GM12878 (cell line): ENCODE data around the gene ZNF530. TPM values are rescaled to one million over a fixed set of nuclear protein-coding genes. Genes with fewer than 3 reads are reported as not detected.

Experiments
- ATAC-seq: fragments of 200-7000 bp; cut with Tn5 transposase; 3 replicates; pipeline ENCODE4 v1.9.1; 2020; ENCODE audit warnings: mild to moderate bottlenecking, moderate library complexity
- BruUV-seq: library from RNA; stranded (reverse); fragments of 400-500 nt; replicated peaks from 2 replicates; lab custom pipeline; 2021; lab: Mats Ljungman, UMichigan
- CTCF ChIA-PET: fragments of 300-600 bp; sonication (Branson Sonifier 250); formaldehyde crosslinking; extraction: SDS; loops from one replicate; lab custom pipeline; 2021; ENCODE audit warnings: inconsistent platforms; lab: Yijun Ruan, JAX
- POLR2A ChIA-PET: fragments of 350-600 bp; formaldehyde crosslinking; extraction: SDS; loops from one replicate; lab custom pipeline; 2021; ENCODE audit warnings: inconsistent platforms; lab: Charles Lee
- RAD21 ChIA-PET: fragments of 300-600 bp; sonication (Branson Sonifier 250); formaldehyde crosslinking; loops from one replicate; lab custom pipeline; 2023; ENCODE audit warnings: antibody characterized with exemption; ENCODE audit not compliant: unreplicated experiment; lab: Charles Lee
- SMC1A ChIA-PET: fragments of 300-600 bp; sonication (Branson Sonifier 250); formaldehyde crosslinking; loops from one replicate; lab custom pipeline; 2023; ENCODE audit not compliant: unreplicated experiment, uncharacterized antibody; lab: Charles Lee
- DNase-seq: peaks from one replicate; pipeline ENCODE4 v3.0.0-alpha.2; 2011; ENCODE audit warnings: low read depth, low spot score
- FAIRE-seq: peaks from 3 replicates; lab custom pipeline; 2011; peaks lifted over from hg19 to GRCh38; lab: Jason Lieb, UNC
- H2AFZ ChIP-seq: 2 replicates; pipeline ENCODE4 v1.6.0; 2011; ENCODE audit warnings: low read depth, low read length, control low read depth; ENCODE audit not compliant: control insufficient read depth
- H3K27ac ChIP-seq: 2 replicates; pipeline ENCODE4 v1.5.1; 2011; ENCODE audit warnings: control low read depth; ENCODE audit not compliant: control insufficient read depth, insufficient read depth
- H3K27me3 ChIP-seq, 2 experiments: replicated peaks in 1 of 2; 2 replicates each; pipeline versions ENCODE4 v1.6.0 to v1.6.1; 2011; ENCODE audit warnings: low read length in 1 of 2; ENCODE audit not compliant: control insufficient read depth in 2 of 2, insufficient read depth in 2 of 2
- H3K36me3 ChIP-seq, 2 experiments: 2 replicates each; pipeline ENCODE4 v1.5.1; 2011; ENCODE audit warnings: low read length in 1 of 2; ENCODE audit not compliant: control insufficient read depth in 2 of 2, insufficient read depth in 2 of 2
- H3K4me1 ChIP-seq: 2 replicates; pipeline ENCODE4 v1.6.1; 2011; ENCODE audit warnings: mild to moderate bottlenecking, low read length, moderate library complexity, mixed read lengths; ENCODE audit not compliant: control insufficient read depth, insufficient read depth
- H3K4me2 ChIP-seq: 2 replicates; pipeline ENCODE4 v1.6.0; 2011; ENCODE audit warnings: control low read depth; ENCODE audit not compliant: control insufficient read depth, insufficient read depth
- H3K4me3 ChIP-seq: fragments of 200-600 bp; sonication (generic); 2 replicates; pipeline ENCODE4 v1.5.1; 2016
- H3K79me2 ChIP-seq: 2 replicates; pipeline ENCODE4 v1.6.0; 2011; ENCODE audit warnings: low read length; ENCODE audit not compliant: control insufficient read depth, insufficient read depth
- H3K9ac ChIP-seq: 2 replicates; pipeline ENCODE4 v1.8.0; 2011; ENCODE audit warnings: low read length, control low read depth, mixed read lengths; ENCODE audit not compliant: control insufficient read depth, insufficient read depth
- H3K9me3 ChIP-seq: replicated peaks from 3 replicates; pipeline ENCODE4 v1.5.1; 2011; ENCODE audit warnings: mild to moderate bottlenecking, low read length; ENCODE audit not compliant: control insufficient read depth, insufficient read depth
- H4K20me1 ChIP-seq: 2 replicates; pipeline ENCODE4 v1.6.0; 2011; ENCODE audit not compliant: control insufficient read depth, insufficient read depth
- CEBPB ChIP-seq, 2 experiments: fragments of 150-350 bp in 1 of 2; IDR thresholded peaks; 2 replicates each; pipeline ENCODE4 v1.6.1; 2012 to 2014; ENCODE audit warnings: low read depth in 2 of 2, low read length in 2 of 2, borderline replicate concordance in 1 of 2, inconsistent platforms in 1 of 2
- EGR1 ChIP-seq, 2 experiments: IDR thresholded peaks; 1 replicate in 1 of 2; 2 replicates in 1 of 2; pipeline ENCODE4 v1.6.1; 2011 to 2012; ENCODE audit warnings: low read depth in 2 of 2, low read length in 2 of 2, borderline replicate concordance in 1 of 2, mild to moderate bottlenecking in 1 of 2, moderate library complexity in 1 of 2
- HDAC6 ChIP-seq: fragments of 200-600 bp; sonication (generic); IDR thresholded peaks from one replicate; pipeline ENCODE4 v1.8.0; 2017; ENCODE audit warnings: antibody characterized with exemption; ENCODE audit not compliant: unreplicated experiment
- KDM1A ChIP-seq: fragments of 200-600 bp; sonication (generic); IDR thresholded peaks from 2 replicates; pipeline ENCODE4 v1.6.1; 2016; ENCODE audit warnings: borderline replicate concordance
- MTA3 ChIP-seq: IDR thresholded peaks from 2 replicates; pipeline ENCODE4 v1.6.1; 2012; ENCODE audit warnings: low read length, inconsistent platforms, borderline replicate concordance
- PAX8 ChIP-seq: fragments of 450-650 bp; IDR thresholded peaks from 2 replicates; pipeline ENCODE4 v1.6.1; 2017; ENCODE audit warnings: mild to moderate bottlenecking, moderate library complexity
- RUNX3 ChIP-seq: IDR thresholded peaks from 2 replicates; pipeline ENCODE4 v1.6.1; 2012; ENCODE audit warnings: low read length, inconsistent platforms
- SKIL ChIP-seq: fragments of 450-650 bp; IDR thresholded peaks from 2 replicates; pipeline ENCODE4 v1.6.1; 2017; ENCODE audit warnings: mild to moderate bottlenecking, low read depth, inconsistent platforms; ENCODE audit not compliant: poor library complexity, severe bottlenecking
- ZNF384 ChIP-seq: IDR thresholded peaks from 2 replicates; pipeline ENCODE4 v1.6.1; 2012; ENCODE audit warnings: low read depth, mild to moderate bottlenecking, low read length, improper control_type of control experiment, borderline replicate concordance
- WGBS: methylation state at CpG from one replicate; pipeline ENCODE4 v1.1.6; 2016; ENCODE audit warnings: low lambda C conversion rate; ENCODE audit not compliant: insufficient replicate concordance, insufficient coverage; ENCODE audit errors: missing lambda C conversion rate; 5-methylcytosine and 5-hydroxymethylcytosine counted together
- in situ Hi-C: fragments of 300-500 bp; cut with MboI; formaldehyde crosslinking; loops from 9 replicates; pipeline ENCODE4 v1.14.3; 2018; ENCODE audit warnings: mixed read lengths
- intact Hi-C: fragments of 100-400 bp; cut with micrococcal nuclease; formaldehyde crosslinking; loops from one replicate; pipeline ENCODE4 v1.14.2; 2022; ENCODE audit not compliant: unreplicated experiment
- polyA plus RNA-seq, 11 experiments: library from polyadenylated mRNA; depleted of rRNA in 4 of 11; unstranded in 6 of 11; stranded (reverse) in 5 of 11; fragments of >200 nt; fragmentation: Nextera tagmentation in 4 of 11; fragmentation: Illumina TruSeq in 1 of 11; extraction: Ambion mirVana in 4 of 11; extraction: Trizol in 1 of 11; gene quantifications; 1 replicate in 1 of 11; 2 replicates in 10 of 11; pipeline versions ENCODE4 v1.2.1 to v1.2.3, GENCODE V29; 2011 to 2016; ENCODE audit warnings: inconsistent platforms in 2 of 11, missing spikeins in 2 of 11, low read depth in 1 of 11
- total RNA-seq, 4 experiments: library from RNA; depleted of rRNA in 3 of 4; stranded (reverse); fragments of >200 nt in 3 of 4; fragmentation: Illumina TruSeq in 1 of 4; extraction: Trizol in 1 of 4; gene quantifications; 2 replicates each; pipeline versions ENCODE4 v1.2.1 to v1.2.3, GENCODE V29; 2013 to 2021
- TF ChIP-seq, protein P1 (sequence below): fragments of 450-650 bp; IDR thresholded peaks from 2 replicates; pipeline ENCODE4 v1.6.1; 2016; ENCODE audit warnings: mild to moderate bottlenecking
- TF ChIP-seq, protein P2 (sequence below): fragments of 450-650 bp; IDR thresholded peaks from 2 replicates; pipeline ENCODE4 v1.6.1; 2016; ENCODE audit warnings: mild to moderate bottlenecking, moderate library complexity, borderline replicate concordance

ZNF530 gene
- total and polyA plus RNA-seq, 10 of the 15 experiments (the other 5 are each of a cell fraction or from before 2014, with no cell fraction given) = 1.9 to 9.3 (median 6.6) TPM

DNA sequence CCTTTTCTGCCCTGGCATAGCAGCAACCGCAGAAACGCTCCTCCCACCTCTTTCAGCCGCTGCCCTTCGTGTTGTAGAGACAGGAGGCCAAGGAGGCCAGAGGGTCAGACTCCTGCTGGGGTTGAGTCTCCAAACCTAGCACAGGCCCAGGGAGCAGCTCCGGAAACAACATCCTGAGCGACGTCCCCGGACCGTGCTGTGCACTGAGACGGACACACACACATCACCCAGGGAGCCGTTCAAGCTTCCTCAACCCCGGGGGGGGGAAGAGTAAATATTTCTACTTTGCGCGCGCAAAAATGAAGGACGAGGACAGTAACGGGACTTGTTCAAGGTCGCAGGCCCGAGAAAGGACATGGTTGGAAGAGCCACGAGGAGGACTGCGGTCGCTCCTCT is 40.7 kb upstream of the ZNF530 start:
- POLR2A ChIA-PET = no interaction called here
- H3K4me3 ChIP-seq = peak overlapping the region; percentile 83
- RAD21 ChIA-PET = no interaction called here
- no peak for FAIRE-seq
- H3K27ac ChIP-seq = peak overlapping the region; percentile 70
- CTCF ChIA-PET = no interaction called here
- H3K4me1 ChIP-seq = no peaks in the 10 kb centered on the region
- SMC1A ChIA-PET = no interaction called here
- peaks cover 0 to 2% of the 10 kb centered on the region in 2 experiments; a peak in 2 of 4 replicates for H3K36me3 ChIP-seq
- H3K9me3 ChIP-seq = peaks cover 8% of the 10 kb centered on the region; the same call in 2 of the 3 replicates
- H3K4me2 ChIP-seq = peak overlapping the region; percentile 86
- H2AFZ ChIP-seq = peak overlapping the region; percentile 88
- peak overlapping the region; percentile 83 for H3K9ac ChIP-seq
- ATAC-seq = peak; percentile 72
- intact Hi-C loops (no loop called here), in situ Hi-C loops (no loop called here)
- DNase-seq = no peak
- BruUV-seq = no TSS peak
- WGBS = 4% methylated on average over 20 of the region's 22 CpGs
- no peaks in the 10 kb centered on the region for H3K27me3 ChIP-seq
- H4K20me1 ChIP-seq = no peaks in the 10 kb centered on the region
- peaks cover 12% of the 10 kb centered on the region for H3K79me2 ChIP-seq
- no peak for TF ChIP-seq PAX8
- no peak for TF ChIP-seq MTA3
- TF ChIP-seq RUNX3 = 0 out of 2 replicates have a peak, but pooled peaks have one; percentile 8
- TF ChIP-seq, protein P1, sequence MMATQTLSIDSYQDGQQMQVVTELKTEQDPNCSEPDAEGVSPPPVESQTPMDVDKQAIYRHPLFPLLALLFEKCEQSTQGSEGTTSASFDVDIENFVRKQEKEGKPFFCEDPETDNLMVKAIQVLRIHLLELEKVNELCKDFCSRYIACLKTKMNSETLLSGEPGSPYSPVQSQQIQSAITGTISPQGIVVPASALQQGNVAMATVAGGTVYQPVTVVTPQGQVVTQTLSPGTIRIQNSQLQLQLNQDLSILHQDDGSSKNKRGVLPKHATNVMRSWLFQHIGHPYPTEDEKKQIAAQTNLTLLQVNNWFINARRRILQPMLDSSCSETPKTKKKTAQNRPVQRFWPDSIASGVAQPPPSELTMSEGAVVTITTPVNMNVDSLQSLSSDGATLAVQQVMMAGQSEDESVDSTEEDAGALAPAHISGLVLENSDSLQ = peak; percentile 19; the same call in 1 of the 2 replicates
- no peak for TF ChIP-seq KDM1A
- TF ChIP-seq HDAC6 = no peak
- TF ChIP-seq CEBPB (IDR thresholded peaks at IDR 0.05; ENCODE audit: borderline replicate concordance in 1 of 2, low read depth in 2 of 2, low read length in 2 of 2) = no peak
- no peak for TF ChIP-seq EGR1 (IDR thresholded peaks at IDR 0.05; ENCODE audit: borderline replicate concordance in 1 of 2, low read depth in 2 of 2, low read length in 2 of 2)
- TF ChIP-seq ZNF384 = no peak
- TF ChIP-seq SKIL = no peak
- TF ChIP-seq, protein P2, sequence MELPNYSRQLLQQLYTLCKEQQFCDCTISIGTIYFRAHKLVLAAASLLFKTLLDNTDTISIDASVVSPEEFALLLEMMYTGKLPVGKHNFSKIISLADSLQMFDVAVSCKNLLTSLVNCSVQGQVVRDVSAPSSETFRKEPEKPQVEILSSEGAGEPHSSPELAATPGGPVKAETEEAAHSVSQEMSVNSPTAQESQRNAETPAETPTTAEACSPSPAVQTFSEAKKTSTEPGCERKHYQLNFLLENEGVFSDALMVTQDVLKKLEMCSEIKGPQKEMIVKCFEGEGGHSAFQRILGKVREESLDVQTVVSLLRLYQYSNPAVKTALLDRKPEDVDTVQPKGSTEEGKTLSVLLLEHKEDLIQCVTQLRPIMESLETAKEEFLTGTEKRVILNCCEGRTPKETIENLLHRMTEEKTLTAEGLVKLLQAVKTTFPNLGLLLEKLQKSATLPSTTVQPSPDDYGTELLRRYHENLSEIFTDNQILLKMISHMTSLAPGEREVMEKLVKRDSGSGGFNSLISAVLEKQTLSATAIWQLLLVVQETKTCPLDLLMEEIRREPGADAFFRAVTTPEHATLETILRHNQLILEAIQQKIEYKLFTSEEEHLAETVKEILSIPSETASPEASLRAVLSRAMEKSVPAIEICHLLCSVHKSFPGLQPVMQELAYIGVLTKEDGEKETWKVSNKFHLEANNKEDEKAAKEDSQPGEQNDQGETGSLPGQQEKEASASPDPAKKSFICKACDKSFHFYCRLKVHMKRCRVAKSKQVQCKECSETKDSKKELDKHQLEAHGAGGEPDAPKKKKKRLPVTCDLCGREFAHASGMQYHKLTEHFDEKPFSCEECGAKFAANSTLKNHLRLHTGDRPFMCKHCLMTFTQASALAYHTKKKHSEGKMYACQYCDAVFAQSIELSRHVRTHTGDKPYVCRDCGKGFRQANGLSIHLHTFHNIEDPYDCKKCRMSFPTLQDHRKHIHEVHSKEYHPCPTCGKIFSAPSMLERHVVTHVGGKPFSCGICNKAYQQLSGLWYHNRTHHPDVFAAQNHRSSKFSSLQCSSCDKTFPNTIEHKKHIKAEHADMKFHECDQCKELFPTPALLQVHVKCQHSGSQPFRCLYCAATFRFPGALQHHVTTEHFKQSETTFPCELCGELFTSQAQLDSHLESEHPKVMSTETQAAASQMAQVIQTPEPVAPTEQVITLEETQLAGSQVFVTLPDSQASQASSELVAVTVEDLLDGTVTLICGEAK = no peak
